D721Med (cell line): Measurements from ENCODE around the gene DSPP.

Source experiments
- DNase-seq: peaks from one replicate; pipeline ENCODE4 v3.0.0; 2011; ENCODE audit warnings: low spot score; ENCODE audit not compliant: insufficient read length
- FAIRE-seq: peaks from 2 replicates; lab custom pipeline; 2011; peaks lifted over from hg19 to GRCh38; lab: Jason Lieb, UNC
- TF ChIP-seq, protein P1 (sequence below): IDR thresholded peaks from 2 replicates; pipeline ENCODE4 v1.5.1; 2012; ENCODE audit warnings: mild to moderate bottlenecking, control low read depth; ENCODE audit not compliant: insufficient read depth; ENCODE audit errors: missing control alignments

Gene DSPP

DNA sequence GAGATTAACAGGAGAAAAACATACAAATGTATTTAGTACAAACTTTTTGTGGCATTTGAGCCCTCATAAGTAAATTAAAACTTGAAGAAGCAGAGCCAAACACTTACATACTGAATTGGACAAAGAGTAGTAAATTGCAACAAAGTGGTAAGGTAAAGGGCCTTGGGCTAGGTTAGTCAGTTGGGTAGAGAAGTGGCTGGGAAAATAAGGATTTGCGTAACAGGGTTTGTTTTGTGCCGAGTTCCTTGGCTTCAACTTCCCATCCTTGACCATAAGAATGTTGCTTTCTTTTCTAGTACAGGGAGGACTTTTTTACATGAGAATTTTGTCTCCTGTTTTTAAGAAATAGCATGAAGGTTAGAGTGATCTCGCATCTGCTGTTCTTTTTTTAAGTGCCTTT, 33.3 kb upstream of the DSPP start:
- DNase-seq (no peak), FAIRE-seq (no peak)
- TF ChIP-seq, protein P1, sequence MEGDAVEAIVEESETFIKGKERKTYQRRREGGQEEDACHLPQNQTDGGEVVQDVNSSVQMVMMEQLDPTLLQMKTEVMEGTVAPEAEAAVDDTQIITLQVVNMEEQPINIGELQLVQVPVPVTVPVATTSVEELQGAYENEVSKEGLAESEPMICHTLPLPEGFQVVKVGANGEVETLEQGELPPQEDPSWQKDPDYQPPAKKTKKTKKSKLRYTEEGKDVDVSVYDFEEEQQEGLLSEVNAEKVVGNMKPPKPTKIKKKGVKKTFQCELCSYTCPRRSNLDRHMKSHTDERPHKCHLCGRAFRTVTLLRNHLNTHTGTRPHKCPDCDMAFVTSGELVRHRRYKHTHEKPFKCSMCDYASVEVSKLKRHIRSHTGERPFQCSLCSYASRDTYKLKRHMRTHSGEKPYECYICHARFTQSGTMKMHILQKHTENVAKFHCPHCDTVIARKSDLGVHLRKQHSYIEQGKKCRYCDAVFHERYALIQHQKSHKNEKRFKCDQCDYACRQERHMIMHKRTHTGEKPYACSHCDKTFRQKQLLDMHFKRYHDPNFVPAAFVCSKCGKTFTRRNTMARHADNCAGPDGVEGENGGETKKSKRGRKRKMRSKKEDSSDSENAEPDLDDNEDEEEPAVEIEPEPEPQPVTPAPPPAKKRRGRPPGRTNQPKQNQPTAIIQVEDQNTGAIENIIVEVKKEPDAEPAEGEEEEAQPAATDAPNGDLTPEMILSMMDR = no peak

DNA sequence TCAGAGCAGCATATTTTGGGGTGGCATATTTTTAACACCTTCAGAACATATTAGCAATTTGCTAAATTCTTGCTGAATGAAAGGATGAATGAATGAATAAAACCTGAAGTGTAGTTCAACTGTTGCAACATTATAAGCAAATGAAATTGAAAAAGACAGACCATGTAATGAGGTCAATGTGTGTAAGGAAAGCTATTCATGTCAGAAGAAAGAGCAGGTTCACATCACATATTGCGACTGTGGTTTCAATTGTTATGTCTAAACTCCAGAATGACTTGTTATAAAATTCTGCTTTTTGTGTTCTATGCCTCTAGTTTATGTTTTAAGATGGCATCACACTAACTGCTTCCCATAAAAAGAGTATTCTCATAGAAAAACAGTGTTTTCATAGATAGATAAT, 32.9 kb upstream of the DSPP start:
- DNase-seq = no peak
- TF ChIP-seq, protein P1 = no peak
- no peak for FAIRE-seq

DNA sequence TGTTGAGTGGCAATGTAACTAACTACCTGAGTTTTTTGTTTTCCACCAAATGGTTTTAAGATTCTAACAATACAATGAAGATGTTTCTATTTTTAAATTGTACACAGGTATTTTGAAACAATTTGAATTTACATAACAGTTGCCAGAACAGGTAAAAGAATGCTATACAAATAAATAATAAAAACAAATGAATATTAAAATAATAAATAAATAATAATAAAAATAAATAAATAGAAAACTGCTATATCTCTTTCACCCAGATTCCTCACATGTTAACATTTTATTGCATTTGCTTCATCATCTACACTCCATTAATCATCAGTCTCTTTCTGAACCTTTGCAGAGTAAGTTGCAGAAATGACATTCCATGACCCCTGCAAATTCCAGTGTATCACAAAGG, 32.3 kb upstream of the DSPP start:
- TF ChIP-seq, protein P1 = no peak
- no peak for DNase-seq
- no peak for FAIRE-seq

DNA sequence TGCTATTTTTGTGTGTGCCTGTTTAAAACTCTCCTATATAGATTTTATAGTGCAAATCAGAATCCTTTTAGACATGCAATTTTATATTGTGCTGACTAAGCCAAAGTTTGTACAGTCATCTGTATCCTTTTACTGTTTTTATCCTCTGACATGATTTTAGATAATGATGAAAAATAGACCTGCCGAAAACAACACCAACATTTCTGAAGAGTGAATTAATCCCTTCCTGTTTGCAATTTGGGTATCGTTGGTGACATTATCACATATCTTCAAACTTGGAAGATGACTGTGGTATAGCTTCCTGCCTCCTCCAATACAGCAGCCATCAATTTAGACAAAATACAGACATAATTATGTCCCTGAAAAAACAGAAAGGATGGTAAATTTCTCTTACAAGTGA, 28.9 kb upstream of the DSPP start:
- FAIRE-seq (no peak), DNase-seq (no peak)
- TF ChIP-seq, protein P1 = no peak

DNA sequence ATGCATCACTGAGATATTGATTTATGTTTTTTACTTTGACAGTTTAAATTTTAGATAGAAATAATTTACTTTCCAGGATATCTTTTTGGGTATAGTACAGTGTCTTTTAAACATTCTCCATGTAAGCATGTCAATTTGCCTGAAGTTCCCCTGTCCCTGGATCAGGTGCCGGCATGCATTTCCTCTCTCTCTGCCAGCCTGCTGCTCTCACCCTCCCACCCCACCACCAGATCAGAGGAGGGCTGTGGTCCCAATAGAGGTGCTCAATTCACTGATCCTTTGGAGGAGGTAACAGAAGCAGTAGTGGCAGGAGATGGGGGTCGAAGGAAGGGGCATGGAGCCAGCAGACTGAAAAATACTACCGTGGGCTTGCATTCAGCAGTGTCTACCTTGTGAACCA, 28.3 kb upstream of the DSPP start:
- FAIRE-seq = no peak
- no peak for DNase-seq
- TF ChIP-seq, protein P1 = no peak

DNA sequence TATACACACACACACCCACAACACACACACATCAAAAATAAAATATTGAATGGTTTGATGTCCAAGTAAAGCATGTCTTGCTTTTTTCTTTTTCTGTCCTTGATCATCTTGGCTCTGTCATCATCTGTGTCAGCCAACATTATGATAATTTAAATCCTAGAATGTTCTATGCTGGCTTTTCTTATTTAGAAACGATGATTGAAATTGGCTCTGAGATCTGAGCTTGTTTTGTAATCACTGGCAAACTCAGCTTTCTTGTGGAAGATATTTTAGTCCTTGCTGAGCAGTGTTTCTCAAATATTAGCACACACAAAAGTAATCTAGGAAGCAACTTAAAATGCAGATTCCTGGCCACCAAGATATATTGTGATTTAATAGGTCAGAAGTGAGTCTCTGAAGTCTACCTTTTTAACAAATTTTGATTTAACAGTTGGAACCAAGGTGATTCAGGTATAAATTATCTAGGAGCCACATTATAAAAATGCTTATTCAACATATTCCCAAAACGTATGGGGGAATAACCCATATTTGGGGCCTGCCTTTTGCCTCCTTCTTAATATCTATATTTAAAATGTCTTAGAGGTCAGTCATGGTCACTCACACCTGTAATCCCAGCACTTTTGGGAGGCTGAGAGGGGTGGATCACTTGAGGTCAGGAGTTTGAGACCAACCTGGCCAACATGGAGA, 24.0 kb upstream of the DSPP start:
- FAIRE-seq = no peak
- TF ChIP-seq, protein P1 = no peak
- no peak for DNase-seq

DNA sequence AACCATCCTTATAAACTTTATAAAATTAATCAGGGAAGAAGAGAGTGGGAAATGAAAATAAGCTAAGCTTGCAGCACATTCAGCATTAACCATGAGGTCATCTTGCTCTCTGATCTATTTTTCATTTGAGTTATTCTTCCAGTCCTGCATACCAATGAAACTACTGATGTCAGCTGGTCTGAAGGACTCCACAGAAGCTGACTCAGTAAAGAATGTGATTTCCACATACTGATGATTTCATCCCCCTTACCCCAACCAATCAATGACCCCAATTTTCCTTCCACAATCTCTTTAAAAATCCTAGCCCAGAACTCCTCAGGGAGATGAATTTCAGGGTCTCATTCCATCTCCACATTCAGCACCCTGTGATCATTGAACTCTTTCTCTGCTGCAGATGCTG, 18.8 kb upstream of the DSPP start:
- FAIRE-seq (no peak), DNase-seq (no peak)
- TF ChIP-seq, protein P1 = no peak
